HG02973 (cell line): ENCODE measurements around the gene COL5A1.
"Not testable (repeated sequence)": the region's sequence is repeated elsewhere in the genome, so short reads cannot be mapped to it uniquely, and the experiment has no call there.

ENCODE experiments used
- ATAC-seq: cut with Tn5 transposase; IDR thresholded peaks from one replicate; pipeline ENCODE4 v1.9.1; 2021; ENCODE audit warnings: moderate library complexity; ENCODE audit not compliant: unreplicated experiment

Gene COL5A1

GRCh38 chr9:134655586-134656333, 14.2 kb downstream of the COL5A1 start:
- ATAC-seq: no peak

DNA sequence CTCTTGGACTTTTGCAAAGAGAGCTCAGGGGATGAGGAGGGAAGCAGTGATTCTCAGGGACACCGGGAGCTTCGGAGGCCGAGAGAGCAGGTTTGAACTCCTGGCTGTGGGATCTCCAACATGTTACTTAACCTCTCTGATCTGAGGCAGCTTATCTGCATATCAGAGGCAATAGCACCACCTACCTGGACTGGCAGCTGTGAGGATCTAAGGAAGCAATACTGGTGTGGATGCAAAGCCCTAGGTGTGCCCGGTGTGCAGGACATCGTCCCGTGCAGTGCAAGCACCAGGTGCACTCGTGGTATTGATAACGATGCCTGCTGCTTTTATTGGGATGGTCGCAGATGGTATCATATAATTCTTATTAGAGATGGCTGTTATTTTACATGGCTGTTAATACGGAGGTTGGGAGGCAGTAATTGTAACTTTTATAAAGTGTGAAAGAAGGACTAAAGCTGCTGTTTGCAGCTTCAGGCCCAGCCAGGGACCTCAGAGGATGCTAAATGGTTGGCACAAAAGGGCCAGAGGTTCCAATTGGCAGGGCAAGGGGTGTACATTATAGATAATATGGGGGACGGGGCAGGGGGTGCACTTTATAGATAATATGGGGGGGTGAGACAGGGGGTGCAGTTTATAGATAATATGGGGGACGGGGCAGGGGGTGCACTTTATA, 14.9 kb downstream of the COL5A1 start:
- no peak for ATAC-seq

DNA sequence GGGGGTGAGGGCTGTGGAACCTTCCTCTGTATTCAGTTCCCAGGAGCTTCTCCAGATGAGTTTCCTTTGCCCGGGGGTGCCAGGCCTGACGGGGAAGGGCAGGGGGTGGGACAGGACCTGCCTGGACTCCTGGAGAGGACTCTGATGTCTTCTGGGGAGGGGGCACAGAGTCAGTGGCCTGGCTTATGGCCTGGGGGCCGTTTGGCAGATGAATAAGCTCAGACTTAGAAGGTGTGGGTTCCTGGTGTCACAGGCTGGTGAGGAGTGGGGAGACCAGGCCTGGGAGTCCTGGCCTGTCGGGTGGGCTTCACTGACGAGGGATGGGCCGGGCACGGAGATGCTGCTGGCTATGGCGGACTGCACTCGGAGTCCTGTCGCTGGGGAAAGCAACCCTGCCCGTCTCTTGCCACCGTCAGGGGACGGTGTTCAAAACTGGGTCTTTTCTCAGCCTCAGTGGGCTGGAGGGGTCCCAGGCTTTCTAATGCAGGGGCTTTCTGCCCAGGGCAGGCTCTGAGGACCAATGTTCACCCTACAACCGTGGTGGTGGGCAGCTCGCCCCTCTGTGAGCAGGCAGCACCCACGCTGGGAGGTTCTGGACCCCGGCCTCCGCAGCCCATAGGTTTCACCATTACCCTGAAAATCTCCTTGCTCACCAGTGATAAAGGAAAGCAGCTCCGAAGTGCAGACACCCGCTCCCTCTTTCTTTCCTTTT, 16.2 kb downstream of the COL5A1 start:
- ATAC-seq: no peak

GRCh38 chr9:134658378-134658955, 16.9 kb downstream of the COL5A1 start:
- no peak for ATAC-seq

- ATAC-seq: no peak
Measured at GRCh38 chr9:134659688-134660131, 18.1 kb downstream of the COL5A1 start.

- no peak for ATAC-seq
Measured at GRCh38 chr9:134660407-134660806, 18.8 kb downstream of the COL5A1 start.

GRCh38 chr9:134661299-134661698, 19.7 kb downstream of the COL5A1 start:
- no peak for ATAC-seq

DNA sequence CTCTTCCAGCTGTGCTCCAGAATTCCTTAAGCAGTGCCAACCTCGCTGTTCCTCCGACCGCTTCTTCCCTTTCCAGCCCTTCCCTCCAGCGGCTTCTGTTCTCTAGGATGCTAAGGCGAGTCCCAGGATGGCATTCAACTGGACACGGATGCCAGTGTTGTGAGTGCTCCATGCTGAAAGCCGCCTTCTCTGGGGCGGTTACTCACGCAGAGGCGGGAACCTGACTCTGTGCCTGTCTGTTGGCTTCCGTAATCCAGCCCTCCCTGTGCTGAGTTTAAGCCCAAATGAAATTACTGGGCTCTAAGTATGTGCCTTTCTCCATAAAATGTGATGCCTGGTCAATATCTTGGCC, 20.2 kb downstream of the COL5A1 start:
- ATAC-seq: no peak

DNA sequence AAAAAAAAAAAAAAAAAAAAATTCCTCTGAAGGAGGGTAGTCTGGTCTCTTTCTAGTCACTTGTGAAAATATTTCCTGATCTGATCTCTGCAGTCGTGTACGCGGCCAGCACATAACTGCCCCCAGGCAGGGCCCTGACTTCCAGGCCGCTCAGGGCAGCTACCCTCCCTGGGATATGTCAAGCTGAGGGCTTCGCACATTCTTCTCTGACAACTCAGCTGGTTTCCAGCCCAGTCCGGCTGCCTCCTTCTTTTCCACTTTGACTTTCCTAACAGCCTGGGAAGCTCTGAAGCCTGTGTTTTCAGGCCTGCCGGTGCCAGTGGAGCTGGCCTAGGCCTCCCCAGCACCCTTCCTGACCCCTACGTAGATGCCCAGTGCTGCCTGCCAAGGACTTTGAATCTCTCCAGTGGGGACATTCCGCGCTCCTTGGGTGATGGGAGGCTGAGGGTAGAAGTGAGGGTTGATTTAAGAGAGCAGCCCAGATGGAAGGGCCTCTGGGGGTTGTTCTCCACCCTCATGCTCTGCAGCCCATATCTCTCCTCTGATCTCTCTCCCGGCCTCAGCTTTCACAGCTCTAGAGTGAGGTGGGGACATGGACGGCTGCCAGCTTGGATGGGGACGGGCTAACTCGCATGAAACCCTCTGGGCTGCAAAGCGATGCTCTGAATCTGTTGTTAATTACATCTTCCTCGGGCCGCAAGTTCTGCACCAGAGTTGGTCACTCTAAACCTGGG, 20.7 kb downstream of the COL5A1 start:
- ATAC-seq: no peak

- no peak for ATAC-seq
Measured at GRCh38 chr9:134663084-134663483, 21.5 kb downstream of the COL5A1 start.

DNA sequence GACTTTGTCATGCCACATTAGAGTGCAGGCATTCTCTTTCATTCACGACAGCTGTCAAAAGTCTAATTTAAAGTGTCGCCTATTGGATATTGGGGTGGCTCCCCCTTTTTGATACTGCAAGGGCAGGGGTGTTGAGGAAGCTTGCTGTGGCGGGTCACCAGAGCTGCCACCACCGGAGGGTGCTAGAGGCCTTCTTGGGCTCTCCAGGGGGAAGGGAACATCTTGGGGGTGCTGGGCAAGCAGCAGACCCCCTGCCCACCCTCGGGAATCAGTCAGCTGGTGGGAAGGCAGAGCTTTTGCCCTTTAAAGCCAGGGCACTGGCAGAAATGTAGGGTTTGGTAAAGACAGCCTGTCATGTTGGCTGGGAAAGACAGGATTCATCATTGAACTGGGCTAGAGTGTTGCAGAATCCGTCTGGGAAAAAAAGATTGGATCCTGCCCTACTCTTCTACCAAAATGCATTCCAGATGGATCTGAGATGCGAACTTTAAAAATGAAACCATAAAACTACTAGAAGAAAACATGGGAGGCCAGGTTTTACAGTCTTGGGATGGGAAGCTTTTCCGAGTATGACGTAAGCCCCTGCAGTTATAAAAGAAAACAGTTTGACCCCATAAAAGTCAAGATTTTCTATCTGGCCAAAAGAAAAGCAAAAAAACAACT, 22.3 kb downstream of the COL5A1 start:
- no peak for ATAC-seq

- no peak for ATAC-seq
Measured at GRCh38 chr9:134664446-134664845, 22.8 kb downstream of the COL5A1 start.

DNA sequence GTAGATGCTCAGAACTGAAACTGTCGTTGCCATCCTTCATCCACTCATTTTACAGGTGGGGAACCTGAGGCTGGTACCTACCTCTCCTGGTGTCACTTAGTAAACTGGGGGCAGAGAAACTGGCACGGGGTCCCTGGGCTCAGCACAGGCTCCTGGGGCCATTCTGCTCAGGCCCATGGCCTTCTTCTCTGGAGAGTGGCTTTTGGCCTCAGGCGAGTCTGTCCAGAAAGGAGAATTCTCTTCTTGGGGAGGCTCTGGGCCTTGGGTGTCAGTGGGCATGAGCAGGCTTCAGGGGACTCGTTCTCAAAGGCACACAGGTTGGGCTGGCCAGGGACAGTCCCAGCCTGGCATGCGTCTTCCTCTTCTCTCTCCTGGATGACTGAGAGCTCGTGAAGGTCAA, 24.6 kb downstream of the COL5A1 start:
- no peak for ATAC-seq

DNA sequence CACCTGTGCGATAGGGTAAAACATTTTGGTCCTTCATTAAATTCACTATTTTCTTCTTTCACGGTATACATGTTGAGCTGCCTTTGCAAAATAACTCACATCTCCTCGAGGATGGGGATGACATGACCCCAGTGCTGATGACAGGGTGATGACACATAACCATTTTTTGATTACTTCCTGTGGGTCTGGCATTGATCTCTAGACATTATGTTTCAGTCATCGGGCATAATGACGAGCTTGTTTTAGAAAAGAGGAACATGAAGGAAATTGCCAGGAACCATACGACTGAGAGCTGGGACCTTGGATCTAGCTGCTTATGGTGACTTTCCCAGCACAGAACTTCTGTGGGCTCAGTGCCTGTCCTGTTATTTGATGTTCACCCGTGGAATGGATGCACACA, 25.2 kb downstream of the COL5A1 start:
- no peak for ATAC-seq

- ATAC-seq: not testable (repeated sequence)
Measured at GRCh38 chr9:134668977-134669376, 27.4 kb downstream of the COL5A1 start.

DNA sequence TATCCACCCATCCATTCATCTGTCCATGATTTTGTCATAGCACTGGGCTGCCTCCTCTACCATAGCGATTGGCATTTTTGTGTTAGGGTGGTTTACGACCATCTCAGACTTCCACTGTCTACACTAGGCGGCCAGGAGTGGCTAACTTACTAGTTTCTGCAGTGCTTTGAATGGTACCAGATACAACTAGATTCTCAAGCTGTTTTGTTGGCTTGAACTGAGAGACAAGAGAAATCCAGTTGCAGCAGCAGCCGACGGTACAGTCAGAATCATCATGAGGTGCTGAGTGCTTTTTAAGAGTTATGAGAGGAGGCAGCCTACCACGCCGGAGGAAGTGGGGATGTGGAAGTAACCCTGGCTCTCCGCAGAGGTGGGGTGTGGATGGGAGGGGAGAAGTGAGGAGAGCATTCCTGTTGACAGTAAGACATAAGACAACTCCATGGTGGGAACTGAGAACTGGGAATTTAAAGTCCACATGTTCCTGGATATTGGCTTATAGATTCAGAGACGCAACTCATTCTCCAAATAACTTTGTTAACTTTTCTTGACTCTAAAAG, 27.9 kb downstream of the COL5A1 start:
- ATAC-seq: no peak

- no peak for ATAC-seq
Measured at GRCh38 chr9:134670042-134670525, 28.5 kb downstream of the COL5A1 start.

- no peak for ATAC-seq
Measured at GRCh38 chr9:134670851-134671281, 29.3 kb downstream of the COL5A1 start.

DNA sequence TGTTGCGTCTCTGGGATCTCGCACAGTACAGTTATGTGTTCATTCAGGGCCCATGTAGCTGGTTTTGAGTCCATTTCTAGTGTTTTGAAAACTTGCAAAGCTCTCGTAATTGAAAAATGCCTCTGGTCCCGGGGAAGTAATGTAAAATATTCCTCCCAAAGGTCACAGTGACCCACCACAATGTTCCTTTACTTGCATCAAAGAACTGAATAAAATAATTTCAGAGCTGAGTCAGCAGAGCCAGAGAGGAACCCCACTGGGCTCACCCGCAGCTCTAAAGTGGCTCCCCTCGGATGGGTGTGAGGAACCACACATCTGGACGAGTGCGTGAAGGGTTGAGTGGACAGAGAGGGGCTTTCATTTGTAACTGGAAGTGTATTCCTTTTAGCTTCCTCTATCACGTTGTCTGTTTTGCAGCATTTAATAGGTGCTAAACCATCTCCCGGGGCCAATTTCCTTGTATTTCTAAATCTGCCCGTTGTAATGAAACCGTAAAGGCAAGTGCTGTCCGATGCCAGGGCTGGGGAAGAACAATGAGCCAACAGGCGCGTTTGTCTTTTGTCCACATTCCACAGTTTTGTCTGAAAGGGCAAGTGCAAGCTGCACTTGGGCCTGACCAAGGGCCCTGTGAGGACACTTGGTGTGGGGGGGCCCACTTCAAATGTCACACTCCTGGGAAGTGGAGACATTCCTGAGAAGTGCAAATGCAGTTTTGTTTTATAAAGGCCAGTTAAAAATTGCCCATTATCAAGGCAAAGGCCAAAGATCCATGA, 29.9 kb downstream of the COL5A1 start:
- no peak for ATAC-seq
